ENCODE results near the gene SND1.

The SND1 gene

DNA sequence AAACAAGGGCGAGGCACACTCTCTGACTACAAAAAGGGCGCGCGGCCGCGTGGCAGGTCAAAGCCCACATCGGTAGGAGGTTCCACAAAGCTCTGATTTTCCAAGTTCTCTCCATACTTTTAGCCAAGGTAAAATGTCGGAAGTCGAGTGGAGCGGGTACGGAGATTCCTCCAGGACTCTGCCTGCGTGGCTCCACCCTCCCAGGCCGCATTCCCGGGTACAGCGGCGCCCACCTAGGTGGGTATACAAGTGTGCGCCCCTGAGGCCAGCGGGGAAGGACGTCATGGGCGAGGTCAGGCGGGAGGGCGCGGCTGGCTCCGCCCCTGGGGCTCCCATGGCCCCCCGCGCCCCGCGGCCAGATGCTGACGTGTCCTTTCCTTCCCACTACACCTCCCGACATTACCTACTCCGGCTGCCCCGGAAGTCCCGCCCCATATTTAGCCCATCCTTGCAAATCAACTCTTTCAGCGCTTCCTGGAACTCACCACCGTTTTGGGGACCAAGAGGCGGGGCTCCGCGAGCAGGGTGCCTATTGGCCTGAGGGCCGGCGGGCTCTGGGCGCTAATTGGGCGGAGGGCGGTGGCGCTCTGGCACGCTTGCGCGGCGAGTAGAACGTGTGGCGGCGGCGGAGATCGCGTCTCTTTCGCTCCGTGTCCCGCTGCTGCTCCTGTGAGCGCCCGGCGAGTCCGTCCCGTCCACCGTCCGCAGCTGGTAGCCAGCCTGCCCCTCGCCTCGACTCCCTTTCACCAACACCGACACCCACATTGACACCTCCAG, at the start of gene SND1:
Gene SND1 (plus strand): TSS at position 639 of the 777 bp plus-strand sequence. CDS start 180 bp downstream, outside the sequence.
- peak; percentile 99 for DNase-seq (ENCODE audit: low read depth in 2 of 2)

GRCh38 chr7:127608446-127608845, 43.5 kb upstream of the SND1 start:
- DNase-seq (ENCODE audit: low read depth in 2 of 2) = no peak

GRCh38 chr7:127609297-127609696, 42.7 kb upstream of the SND1 start:
- DNase-seq (ENCODE audit: low read depth in 2 of 2) = no peak

GRCh38 chr7:127612263-127612662, 39.7 kb upstream of the SND1 start:
- DNase-seq (ENCODE audit: low read depth in 2 of 2) = no peak

DNA sequence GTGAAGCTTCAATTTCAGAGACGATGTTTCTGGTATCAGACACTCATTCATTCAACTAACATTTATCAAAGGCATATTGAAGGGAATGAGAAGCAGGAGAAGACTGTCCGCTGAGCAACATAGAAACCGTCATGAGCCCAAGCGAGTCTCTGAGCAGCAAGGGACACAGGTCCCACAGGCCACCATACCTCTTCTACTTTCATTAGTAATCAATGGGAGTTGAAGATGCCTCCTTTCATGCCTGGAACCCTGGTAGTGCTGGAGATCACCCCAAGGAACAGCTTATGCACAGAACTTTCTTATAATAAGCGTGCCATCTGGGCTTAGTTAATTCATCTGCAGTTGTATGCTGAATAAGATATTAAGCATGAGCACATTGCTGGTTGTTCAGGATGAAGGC, 35.3 kb upstream of the SND1 start:
- DNase-seq (ENCODE audit: low read depth in 2 of 2) = no peak

- DNase-seq (ENCODE audit: low read depth in 2 of 2) = no peak
Measured at GRCh38 chr7:127618042-127618441, 34.0 kb upstream of the SND1 start, which contains the start of gene PAX4. Gene PAX4 (minus strand): TSS chr7:127618142. CDS start chr7:127615928, 2,214 bp downstream.

DNA sequence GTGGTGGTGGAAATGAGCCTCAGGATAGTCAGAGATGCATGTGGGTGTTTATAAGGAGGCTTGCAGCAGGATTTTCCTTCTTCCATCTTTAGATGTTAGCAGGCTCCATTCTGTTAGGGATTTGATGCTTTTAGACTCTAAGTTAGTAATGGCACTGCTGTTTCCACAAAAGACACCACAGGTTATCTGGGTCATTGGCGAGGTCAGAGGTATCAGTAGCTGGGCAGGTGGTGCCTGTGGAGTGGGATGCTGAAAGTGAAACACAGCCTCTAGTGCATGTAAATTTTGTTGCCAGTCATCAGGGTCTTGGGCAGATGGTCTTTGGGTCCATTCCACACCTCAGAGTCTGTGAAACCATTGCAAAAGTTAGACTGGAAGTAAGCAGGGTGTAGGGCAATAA, 33.2 kb upstream of the SND1 start:
- DNase-seq (ENCODE audit: low read depth in 2 of 2) = no peak

GRCh38 chr7:127619681-127620405, 32.2 kb upstream of the SND1 start:
- DNase-seq (ENCODE audit: low read depth in 2 of 2) = no peak

DNA sequence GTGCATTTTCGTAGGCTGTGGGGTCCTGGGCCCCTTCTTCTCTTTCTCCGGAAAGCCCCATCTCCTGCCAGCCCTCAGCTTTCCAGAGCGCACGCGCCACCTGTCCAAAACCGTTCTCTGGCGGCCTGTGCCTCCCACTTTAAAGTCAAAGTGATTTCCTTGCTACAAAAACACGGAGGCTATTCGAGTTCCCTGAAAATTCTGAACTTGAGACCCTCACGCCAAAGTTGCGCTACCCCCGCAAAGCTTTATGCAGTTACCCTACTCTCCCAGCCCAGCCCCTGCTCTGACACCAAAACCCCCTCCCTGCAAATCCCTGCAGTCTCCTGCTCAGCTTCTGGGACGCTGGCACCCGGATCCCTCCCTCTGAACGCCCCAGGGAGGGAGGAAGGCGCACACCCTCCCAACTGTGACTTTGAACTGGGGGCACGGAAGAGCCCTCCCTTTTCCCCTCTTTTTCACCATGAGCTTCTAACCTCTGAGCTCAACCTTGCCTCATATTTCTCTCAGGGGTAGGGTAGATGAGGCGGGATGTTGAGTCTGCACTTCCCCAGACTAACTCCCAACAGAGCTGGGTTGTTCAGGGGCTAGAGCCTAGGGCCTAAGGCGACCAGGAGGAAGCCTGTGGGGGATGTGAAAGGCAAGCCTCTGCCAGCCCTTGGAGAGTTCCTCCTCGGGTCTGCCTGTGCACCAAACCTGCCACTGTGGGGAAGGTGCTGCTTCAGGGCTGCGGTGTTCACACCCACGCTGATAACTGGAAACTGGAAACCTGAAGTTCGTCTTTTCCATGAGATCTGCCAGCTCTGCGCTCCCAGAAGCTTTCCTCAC, 31.4 kb upstream of the SND1 start:
- no peak for DNase-seq (ENCODE audit: low read depth in 2 of 2)

DNA sequence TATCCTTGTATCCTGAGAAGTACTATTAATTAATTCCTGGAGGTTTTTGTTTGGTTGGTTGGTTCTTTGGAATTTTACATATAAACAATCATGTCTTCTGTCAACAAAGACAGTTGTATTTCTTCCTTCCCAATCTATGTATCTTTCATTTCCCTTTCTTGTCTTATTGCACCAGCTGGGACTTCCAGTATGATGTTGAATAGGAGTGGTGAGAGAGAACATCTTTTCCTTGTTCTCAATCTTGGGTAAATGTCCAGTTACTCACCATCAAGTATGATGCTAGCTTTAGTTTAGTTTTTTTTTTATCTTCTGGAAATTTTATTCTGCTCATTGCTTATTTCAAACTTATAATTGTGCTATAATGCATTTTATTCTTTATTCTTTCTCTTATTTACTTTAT, 26.7 kb upstream of the SND1 start:
- no peak for DNase-seq (ENCODE audit: low read depth in 2 of 2)

GRCh38 chr7:127628445-127628844, 23.5 kb upstream of the SND1 start:
- DNase-seq (ENCODE audit: low read depth in 2 of 2) = no peak

DNA sequence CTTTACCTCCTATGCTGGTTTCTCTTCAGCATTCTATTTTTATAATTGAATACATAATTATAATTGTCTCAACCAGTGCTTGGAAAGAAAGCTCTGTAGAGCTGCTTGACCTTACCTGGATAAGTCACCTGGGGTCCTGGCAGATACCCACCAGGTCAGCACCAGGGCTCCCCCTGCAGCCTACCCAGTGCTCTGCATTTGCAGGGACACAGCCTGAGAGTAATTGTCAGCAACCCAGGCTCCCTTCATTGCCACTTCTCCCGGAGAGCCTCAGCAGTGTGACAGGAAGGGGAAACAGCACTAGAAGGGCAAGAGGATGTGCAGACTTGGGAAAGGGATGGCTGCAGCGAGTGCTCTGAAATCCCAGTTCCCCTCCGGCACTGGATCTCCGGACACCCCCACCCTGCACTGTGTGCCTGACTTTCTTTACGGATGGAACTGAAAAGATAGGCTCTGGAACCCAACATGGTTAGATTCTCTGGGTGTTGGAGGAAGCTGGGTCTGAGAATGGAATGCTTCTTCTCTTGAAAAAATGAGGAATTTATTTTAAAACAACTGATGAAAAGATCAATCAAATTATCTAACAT, 22.6 kb upstream of the SND1 start:
- no peak for DNase-seq (ENCODE audit: low read depth in 2 of 2)

GRCh38 chr7:127632276-127632910, 19.6 kb upstream of the SND1 start:
- no peak for DNase-seq (ENCODE audit: low read depth in 2 of 2)

GRCh38 chr7:127635659-127636285, 16.2 kb upstream of the SND1 start:
- DNase-seq (ENCODE audit: low read depth in 2 of 2) = no peak

GRCh38 chr7:127638197-127638596, 13.8 kb upstream of the SND1 start:
- no peak for DNase-seq (ENCODE audit: low read depth in 2 of 2)

DNA sequence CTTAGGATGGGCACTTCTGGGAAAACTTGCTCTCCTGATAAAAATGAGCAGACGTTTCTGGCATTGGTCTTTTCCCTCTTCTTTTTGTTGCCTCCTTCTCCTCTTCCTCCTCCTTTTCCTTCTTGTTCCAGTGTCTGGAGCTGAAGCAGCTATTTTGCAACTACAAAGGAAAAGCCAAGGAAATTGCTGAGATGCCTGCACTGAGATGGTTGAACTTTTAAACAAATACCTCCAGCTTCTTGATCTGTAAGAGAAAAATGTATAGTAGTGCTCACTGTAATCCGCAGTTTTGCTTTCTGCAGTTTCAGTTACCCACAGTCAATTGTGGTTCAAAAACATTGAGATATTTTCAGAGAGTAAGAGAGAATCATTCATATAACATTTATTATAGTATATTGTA, 7.5 kb upstream of the SND1 start:
- no peak for DNase-seq (ENCODE audit: low read depth in 2 of 2)

DNA sequence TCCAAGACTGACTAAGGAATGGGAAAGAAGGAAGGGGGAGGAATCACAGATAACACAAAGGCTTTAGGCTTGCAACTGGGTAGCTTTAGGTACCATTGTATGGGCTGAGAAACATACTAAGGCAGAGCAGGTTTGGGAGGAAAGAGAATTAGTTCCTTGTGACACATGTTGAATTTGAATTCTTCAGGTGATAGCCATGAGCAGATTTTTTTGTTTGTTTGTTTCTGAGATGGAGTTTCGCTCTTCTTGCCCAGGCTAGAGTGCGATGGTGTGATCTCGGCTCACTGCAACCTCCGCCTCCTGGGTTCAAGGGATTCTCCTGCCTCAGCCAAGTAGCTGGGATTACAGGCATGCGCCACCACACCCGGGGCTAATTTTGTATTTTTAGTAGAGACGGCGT, 4.4 kb upstream of the SND1 start:
- no peak for DNase-seq (ENCODE audit: low read depth in 2 of 2)

DNA sequence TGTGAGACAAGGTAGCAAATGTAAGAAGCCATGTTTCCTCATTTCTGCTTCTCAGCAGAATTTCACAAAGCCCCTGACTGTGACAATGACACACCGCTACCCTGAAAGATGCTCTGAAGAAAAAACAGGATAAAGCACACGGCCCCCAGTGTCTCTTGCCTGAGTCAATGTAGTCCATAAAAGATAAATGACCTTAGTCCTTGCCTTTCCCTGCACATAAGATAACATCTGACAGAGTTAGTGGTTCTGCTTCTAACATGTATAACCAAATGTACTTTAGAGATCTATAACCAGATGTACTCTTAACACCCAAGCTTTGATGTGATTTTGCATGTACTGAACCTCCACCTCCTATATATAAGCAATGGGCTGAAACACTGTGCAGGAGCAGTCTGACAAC, 3.0 kb upstream of the SND1 start:
- no peak for DNase-seq (ENCODE audit: low read depth in 2 of 2)

DNA sequence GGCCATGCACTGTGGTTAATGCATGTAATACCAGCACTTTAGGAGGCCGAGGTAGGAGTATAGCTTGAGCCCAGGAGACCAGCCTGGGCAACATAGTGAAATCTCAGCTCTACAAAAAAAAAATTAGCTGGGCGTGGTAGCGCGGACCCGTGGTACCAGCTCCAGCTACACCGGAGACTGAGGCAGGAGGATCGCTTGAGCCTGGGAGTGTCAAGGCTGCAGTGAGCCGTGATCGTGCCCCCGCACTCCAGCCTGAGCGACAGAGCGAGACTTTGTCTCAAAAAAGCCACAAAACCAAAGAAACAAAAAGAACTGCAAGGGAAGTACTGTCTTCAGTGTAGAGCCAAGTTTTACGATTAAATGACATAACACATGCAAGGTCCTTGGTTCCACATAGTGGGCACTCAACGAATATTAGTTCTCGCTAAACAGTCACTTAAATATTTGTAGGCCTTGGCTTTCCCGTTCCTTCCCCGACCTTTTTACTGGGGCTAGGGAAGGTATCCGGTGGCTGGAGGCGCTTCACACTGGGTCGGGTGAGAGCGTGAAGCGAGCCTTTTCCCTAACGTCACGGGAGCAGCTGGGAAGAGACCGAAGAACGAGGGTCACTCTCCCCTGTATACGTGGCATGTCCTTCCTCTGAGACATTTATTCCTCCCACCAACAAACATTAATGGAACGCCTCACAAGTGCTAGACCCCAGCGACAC, 993 bp upstream of the SND1 start:
- no peak for DNase-seq (ENCODE audit: low read depth in 2 of 2)
